Progenitor cell of endocrine pancreas (in vitro differentiated cells): ENCODE data around the gene TTC23. TPM values are rescaled to one million over a fixed set of nuclear protein-coding genes. Genes with fewer than 3 reads are reported as not detected.

Source experiments
- DNase-seq: peaks from one replicate; pipeline ENCODE4 v3.0.0; 2021; ENCODE audit warnings: low spot score; ENCODE audit not compliant: unreplicated experiment
- H3K27ac Mint-ChIP-seq: 2 replicates; pipeline ENCODE4 v1.8.0; 2021; ENCODE audit warnings: mild to moderate bottlenecking, moderate library complexity, mixed read lengths
- H3K27me3 Mint-ChIP-seq: 2 replicates; pipeline ENCODE4 v1.8.0; 2021; ENCODE audit warnings: mixed read lengths
- H3K36me3 Mint-ChIP-seq: 2 replicates; pipeline ENCODE4 v1.8.0; 2022; ENCODE audit warnings: mixed read lengths; ENCODE audit not compliant: insufficient read depth
- H3K4me1 Mint-ChIP-seq: 2 replicates; pipeline ENCODE4 v1.8.0; 2021; ENCODE audit warnings: low read depth, mixed read lengths
- H3K4me3 Mint-ChIP-seq: 2 replicates; pipeline ENCODE4 v1.8.0; 2021; ENCODE audit warnings: low read depth, mild to moderate bottlenecking, moderate library complexity, mixed read lengths
- H3K9me3 Mint-ChIP-seq: 2 replicates; pipeline ENCODE4 v1.8.0; 2021; ENCODE audit warnings: low read depth, mixed read lengths
- total RNA-seq: library from RNA; stranded (reverse); gene quantifications from 2 replicates; pipeline ENCODE4 v1.2.1, GENCODE V29; 2021
- TF ChIP-seq, protein P1 (sequence below): fragments of 200-600 bp; sonication (generic); IDR thresholded peaks from one replicate; pipeline ENCODE4 v1.5.0; 2021; ENCODE audit warnings: antibody characterized with exemption, mild to moderate bottlenecking; ENCODE audit not compliant: unreplicated experiment

Gene TTC23
- total RNA-seq, 1 donor from 2014 or later: 28.4 TPM

DNA sequence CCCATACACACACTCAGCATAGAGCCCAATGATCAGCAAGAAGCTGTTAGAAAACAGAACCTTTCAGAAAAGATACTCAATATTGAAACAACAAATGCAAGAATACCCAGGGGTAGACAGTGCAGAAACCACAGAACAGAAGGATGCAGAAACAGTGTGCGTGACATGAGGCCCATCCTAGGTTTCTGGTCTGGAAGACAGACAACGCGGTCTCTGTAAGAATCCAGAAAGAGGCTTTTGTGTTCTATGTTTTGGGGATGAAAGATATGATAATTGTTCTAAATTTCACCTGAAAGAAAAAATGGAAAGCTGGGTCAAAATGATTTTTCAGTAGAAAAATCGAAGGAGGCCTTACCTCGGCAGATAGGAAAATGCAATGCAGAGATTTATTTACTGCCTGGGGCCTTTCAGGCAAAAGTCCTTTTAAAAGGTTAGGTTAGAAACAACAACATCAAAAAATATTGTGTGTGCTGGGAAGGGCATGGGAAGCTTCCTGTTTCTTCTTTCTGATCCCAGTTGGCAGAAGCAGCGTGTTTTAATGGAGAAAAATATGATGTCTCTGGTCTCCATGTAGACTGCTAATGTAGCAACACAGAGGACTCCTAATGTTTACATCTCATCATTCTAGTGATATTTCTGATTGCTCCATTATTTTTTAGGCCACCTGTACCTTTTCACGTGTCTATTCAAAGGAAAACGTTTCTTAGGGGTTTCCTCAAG is 127.5 kb downstream of the TTC23 start:
- no peak overlapping the region for H3K27ac Mint-ChIP-seq

DNA sequence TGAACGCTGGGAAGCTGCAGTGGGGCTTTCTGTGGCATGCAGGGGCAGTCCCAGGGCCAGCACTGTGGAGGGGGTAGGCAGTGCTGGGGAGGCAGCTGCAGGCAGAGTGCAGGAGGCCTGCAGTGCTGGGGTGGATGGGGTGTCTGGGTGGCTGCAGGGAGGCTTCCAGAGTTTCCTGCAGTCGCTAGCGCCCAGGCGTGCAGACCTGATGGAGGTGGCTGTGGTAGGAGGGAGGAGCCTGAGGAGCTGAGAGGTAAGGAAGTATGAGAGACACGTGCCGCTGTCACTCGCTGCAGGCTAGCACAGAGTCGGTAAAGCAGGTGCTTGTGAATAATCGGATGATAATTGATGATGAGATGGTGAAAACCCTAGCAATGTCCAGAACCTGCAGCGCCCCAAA is 128.2 kb downstream of the TTC23 start:
- Mint-ChIP-seq H3K36me3 (no peaks in the 10 kb centered on the region), H3K4me1 (peaks cover 7% of the 10 kb centered on the region), H3K27me3 (no peaks in the 10 kb centered on the region), H3K27ac (no peak overlapping the region), H3K9me3 (no peaks in the 10 kb centered on the region), H3K4me3 (no peak overlapping the region)
- TF ChIP-seq, protein P1, sequence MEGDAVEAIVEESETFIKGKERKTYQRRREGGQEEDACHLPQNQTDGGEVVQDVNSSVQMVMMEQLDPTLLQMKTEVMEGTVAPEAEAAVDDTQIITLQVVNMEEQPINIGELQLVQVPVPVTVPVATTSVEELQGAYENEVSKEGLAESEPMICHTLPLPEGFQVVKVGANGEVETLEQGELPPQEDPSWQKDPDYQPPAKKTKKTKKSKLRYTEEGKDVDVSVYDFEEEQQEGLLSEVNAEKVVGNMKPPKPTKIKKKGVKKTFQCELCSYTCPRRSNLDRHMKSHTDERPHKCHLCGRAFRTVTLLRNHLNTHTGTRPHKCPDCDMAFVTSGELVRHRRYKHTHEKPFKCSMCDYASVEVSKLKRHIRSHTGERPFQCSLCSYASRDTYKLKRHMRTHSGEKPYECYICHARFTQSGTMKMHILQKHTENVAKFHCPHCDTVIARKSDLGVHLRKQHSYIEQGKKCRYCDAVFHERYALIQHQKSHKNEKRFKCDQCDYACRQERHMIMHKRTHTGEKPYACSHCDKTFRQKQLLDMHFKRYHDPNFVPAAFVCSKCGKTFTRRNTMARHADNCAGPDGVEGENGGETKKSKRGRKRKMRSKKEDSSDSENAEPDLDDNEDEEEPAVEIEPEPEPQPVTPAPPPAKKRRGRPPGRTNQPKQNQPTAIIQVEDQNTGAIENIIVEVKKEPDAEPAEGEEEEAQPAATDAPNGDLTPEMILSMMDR: no peak
- no peak for DNase-seq

More for the DNA sequence above, 127.5 kb downstream of the TTC23 start:
- TF ChIP-seq, protein P1: no peak
- Mint-ChIP-seq H3K4me3 (no peak overlapping the region), H3K9me3 (no peaks in the 10 kb centered on the region), H3K4me1 (peaks cover 7% of the 10 kb centered on the region), H3K27me3 (no peaks in the 10 kb centered on the region), H3K36me3 (no peaks in the 10 kb centered on the region)
- DNase-seq: no peak

DNA sequence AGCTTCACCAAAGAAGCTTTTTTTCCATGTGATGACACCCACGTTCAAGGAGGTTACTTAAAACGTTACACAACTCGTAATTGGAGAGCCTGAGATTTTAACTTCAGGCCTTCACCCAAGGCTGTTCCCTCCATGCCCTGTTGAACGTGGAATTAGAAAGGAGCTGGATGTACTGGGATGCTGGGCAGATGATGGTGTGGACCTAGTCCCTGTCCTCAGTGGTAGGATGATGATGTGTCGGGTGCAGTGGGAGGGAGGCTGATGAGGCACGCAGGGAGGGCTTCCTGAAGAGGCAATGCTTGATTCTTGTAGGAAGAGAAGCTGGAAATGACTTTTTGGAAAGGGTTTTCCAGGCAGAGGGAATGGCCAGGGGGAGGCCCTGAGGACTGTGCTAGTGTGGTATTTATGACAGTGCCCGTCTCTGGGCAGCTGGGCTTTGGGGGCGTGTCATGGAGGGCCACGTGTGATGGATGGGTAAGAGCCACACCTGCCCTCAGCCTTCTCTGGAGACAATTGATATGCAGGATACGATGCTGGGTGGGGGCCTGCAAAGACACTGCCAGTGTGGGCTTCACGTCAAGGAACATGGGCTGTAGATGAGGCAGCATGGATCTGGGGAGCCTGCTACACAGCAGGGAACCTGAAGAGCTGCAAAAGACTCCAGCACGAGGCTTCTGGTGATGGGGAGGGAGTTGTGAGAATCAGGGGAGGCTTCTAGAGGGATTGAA is 129.2 kb downstream of the TTC23 start:
- Mint-ChIP-seq H3K27ac (peak overlapping the region; percentile 59), H3K4me1 (peaks cover 7% of the 10 kb centered on the region), H3K9me3 (no peaks in the 10 kb centered on the region), H3K27me3 (no peaks in the 10 kb centered on the region), H3K36me3 (no peaks in the 10 kb centered on the region), H3K4me3 (no peak overlapping the region)
- no peak for DNase-seq
- TF ChIP-seq, protein P1: no peak

DNA sequence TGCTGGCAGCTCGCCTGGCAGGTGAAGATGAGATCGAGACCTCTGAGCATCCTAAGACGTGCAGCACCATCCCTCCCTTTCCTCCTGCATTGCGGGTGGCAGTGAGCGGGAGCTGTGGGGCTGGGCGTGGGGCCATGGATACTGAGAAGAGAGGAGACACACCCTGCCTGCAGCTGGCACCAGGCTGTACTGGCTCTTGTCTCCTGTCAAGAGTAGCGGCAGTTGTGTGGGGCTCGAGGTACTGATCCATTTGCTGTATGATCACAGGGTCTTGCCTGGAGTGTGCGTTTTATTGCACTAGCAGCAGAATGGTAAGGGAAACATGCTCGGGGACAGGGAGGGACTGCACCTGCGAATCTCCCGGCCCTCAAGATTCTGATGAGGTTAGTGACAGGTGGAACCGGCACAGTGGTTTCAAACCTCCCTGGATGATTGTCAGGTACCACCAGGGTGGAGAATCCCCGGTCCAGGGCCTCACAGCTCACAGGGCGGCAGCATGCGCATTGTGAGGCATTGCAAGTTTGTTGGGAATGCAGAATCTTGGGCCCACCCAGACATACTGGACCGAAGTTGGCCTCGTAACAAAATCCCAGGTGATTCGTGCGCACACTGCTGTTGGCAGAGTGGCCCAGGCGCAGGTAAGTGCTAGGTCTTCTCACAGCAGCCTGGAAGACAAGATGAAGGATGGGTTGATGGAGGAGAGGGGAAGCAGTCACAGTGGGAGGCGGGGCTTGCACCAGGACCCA is 130.4 kb downstream of the TTC23 start:
- DNase-seq: no peak
- Mint-ChIP-seq H3K27me3 (no peaks in the 10 kb centered on the region), H3K27ac (no peak overlapping the region), H3K4me1 (peaks cover 4% of the 10 kb centered on the region), H3K36me3 (no peaks in the 10 kb centered on the region), H3K4me3 (no peak overlapping the region), H3K9me3 (no peaks in the 10 kb centered on the region)
- TF ChIP-seq, protein P1: no peak

DNA sequence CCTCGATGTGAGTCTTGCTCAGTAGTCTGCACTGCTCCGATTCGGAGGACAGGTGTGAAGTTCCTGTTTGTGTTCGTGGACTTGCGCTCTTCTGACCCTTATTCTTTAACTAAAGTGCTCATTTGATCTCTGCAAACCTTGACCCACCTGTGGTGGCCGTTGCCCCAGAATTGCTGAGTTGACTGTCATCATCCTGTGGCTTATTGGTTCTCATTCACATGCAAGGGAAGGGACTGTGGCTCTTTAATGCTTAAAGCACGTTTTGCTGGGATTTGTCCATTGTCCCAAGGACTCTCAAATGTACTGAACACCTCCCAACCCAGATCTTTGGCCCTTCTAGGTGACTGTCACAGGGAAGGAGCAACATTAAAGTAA is 131.1 kb downstream of the TTC23 start:
- DNase-seq: no peak
- TF ChIP-seq, protein P1: no peak
- H3K4me3 Mint-ChIP-seq: no peak overlapping the region
- no peaks in the 10 kb centered on the region for H3K4me1 Mint-ChIP-seq
- H3K27me3 Mint-ChIP-seq: no peaks in the 10 kb centered on the region
- no peaks in the 10 kb centered on the region for H3K9me3 Mint-ChIP-seq
- no peak overlapping the region for H3K27ac Mint-ChIP-seq
- no peaks in the 10 kb centered on the region for H3K36me3 Mint-ChIP-seq
